H1 (cell line): ENCODE results near the gene TRIM7. TPM values are rescaled to one million over a fixed set of nuclear protein-coding genes. Genes with fewer than 3 reads are reported as not detected.

Experiments used
- CTCF ChIA-PET: fragments of 300-600 bp; sonication (Branson Sonifier 250); formaldehyde crosslinking; loops from one replicate; lab custom pipeline; 2021; ENCODE audit not compliant: partially characterized antibody; lab: Charles Lee
- POLR2A ChIA-PET: fragments of 300-600 bp; sonication (Branson Sonifier 250); formaldehyde crosslinking; loops from one replicate; lab custom pipeline; 2021; ENCODE audit warnings: inconsistent platforms; ENCODE audit not compliant: partially characterized antibody; lab: Charles Lee
- DNase-seq, 2 experiments: peaks; one replicate each; pipeline versions ENCODE4 v3.0.0 to v3.0.0-alpha.2; 2010 to 2022; ENCODE audit warnings: low spot score in 2 of 2, low read depth in 1 of 2, mixed read lengths in 1 of 2
- FAIRE-seq: peaks from 2 replicates; lab custom pipeline; 2011; peaks lifted over from hg19 to GRCh38; lab: Jason Lieb, UNC
- H2AFZ ChIP-seq: 2 replicates; pipeline ENCODE4 v1.8.1; 2012; ENCODE audit warnings: low read length, inconsistent platforms
- H2AK5ac ChIP-seq: 2 replicates; pipeline ENCODE4 v1.6.1; 2013; ENCODE audit warnings: low read depth, low read length
- H2BK120ac ChIP-seq: replicated peaks from 2 replicates; pipeline ENCODE3; 2013; ENCODE audit warnings: low read depth, low read length, inconsistent platforms
- H2BK12ac ChIP-seq: 2 replicates; pipeline ENCODE4 v1.6.1; 2013; ENCODE audit warnings: low read depth, low read length
- H2BK15ac ChIP-seq: 2 replicates; pipeline ENCODE4 v1.6.1; 2013; ENCODE audit warnings: low read length
- H2BK20ac ChIP-seq: 2 replicates; pipeline ENCODE4 v1.6.1; 2013; ENCODE audit warnings: low read length
- H2BK5ac ChIP-seq: 2 replicates; pipeline ENCODE4 v1.6.1; 2013; ENCODE audit warnings: low read depth, low read length
- H3K14ac ChIP-seq: 2 replicates; pipeline ENCODE4 v1.6.1; 2013; ENCODE audit warnings: inconsistent platforms; ENCODE audit not compliant: insufficient read length
- H3K18ac ChIP-seq: 2 replicates; pipeline ENCODE4 v1.6.1; 2013; ENCODE audit warnings: low read length; ENCODE audit errors: extremely low read depth
- H3K23ac ChIP-seq: 2 replicates; pipeline ENCODE4 v1.6.1; 2013; ENCODE audit warnings: inconsistent platforms; ENCODE audit not compliant: insufficient read length
- H3K23me2 ChIP-seq: 2 replicates; pipeline ENCODE4 v1.6.1; 2013; ENCODE audit warnings: low read depth, low read length
- H3K27ac ChIP-seq: 2 replicates; pipeline ENCODE4 v1.6.1; 2011; ENCODE audit warnings: low read depth, low read length, inconsistent platforms
- H3K27me3 ChIP-seq, 4 experiments: replicated peaks in 1 of 4; 1 replicate in 1 of 4; 2 replicates in 3 of 4; pipeline versions ENCODE4 v1.6.1 to v1.8.1; 2011 to 2013; ENCODE audit warnings: low read length in 3 of 4, mild to moderate bottlenecking in 3 of 4, inconsistent platforms in 2 of 4, mixed read lengths in 2 of 4, moderate library complexity in 1 of 4; ENCODE audit not compliant: control insufficient read depth in 3 of 4, insufficient read depth in 3 of 4; ENCODE audit errors: extremely low read depth in 1 of 4
- H3K36me3 ChIP-seq, 4 experiments: 2 replicates each; pipeline versions ENCODE4 v1.6.1 to v1.8.1; 2011 to 2013; ENCODE audit warnings: mild to moderate bottlenecking in 4 of 4, low read length in 3 of 4, moderate library complexity in 2 of 4, control low read depth in 1 of 4, inconsistent platforms in 1 of 4; ENCODE audit not compliant: insufficient read depth in 4 of 4, control insufficient read depth in 2 of 4
- H3K4ac ChIP-seq: replicated peaks from 2 replicates; pipeline ENCODE3; 2013; ENCODE audit warnings: low read length, low read depth, mixed read lengths, inconsistent platforms; ENCODE audit not compliant: insufficient read length
- H3K4me1 ChIP-seq, 4 experiments: replicated peaks in 1 of 4; 1 replicate in 1 of 4; 2 replicates in 3 of 4; pipeline versions ENCODE4 v1.6.1 to v1.8.1; 2011 to 2013; ENCODE audit warnings: low read length in 3 of 4, inconsistent platforms in 2 of 4, mixed read lengths in 1 of 4; ENCODE audit not compliant: insufficient read depth in 4 of 4, control insufficient read depth in 3 of 4
- H3K4me2 ChIP-seq, 2 experiments: 2 replicates each; pipeline versions ENCODE4 v1.6.1 to v1.8.1; 2011 to 2013; ENCODE audit warnings: low read depth in 2 of 2, low read length in 2 of 2, control low read depth in 1 of 2, inconsistent platforms in 1 of 2, mild to moderate bottlenecking in 1 of 2; ENCODE audit not compliant: insufficient read depth in 1 of 2
- H3K4me3 ChIP-seq, 4 experiments: fragments of 200-600, 300-600 bp in 1 of 4; sonication (generic), shearing (Covaris generic), sonication (Bioruptor Twin) in 1 of 4; 2 replicates each; pipeline versions ENCODE4 v1.5.1 to v1.8.1; 2011 to 2016; ENCODE audit warnings: low read length in 4 of 4, low read depth in 3 of 4, control low read depth in 2 of 4, inconsistent platforms in 2 of 4, mild to moderate bottlenecking in 2 of 4, mixed read lengths in 1 of 4, moderate library complexity in 1 of 4; ENCODE audit not compliant: insufficient read depth in 2 of 4; ENCODE audit errors: extremely low read depth in 1 of 4
- H3K56ac ChIP-seq: replicated peaks from 2 replicates; pipeline ENCODE3; 2013; ENCODE audit warnings: low read depth, mild to moderate bottlenecking, mixed read lengths, low read length, inconsistent platforms; ENCODE audit not compliant: insufficient read length
- H3K79me1 ChIP-seq: 2 replicates; pipeline ENCODE4 v1.6.1; 2013; ENCODE audit warnings: low read depth, low read length, control low read depth
- H3K79me2 ChIP-seq, 2 experiments: 2 replicates each; pipeline versions ENCODE4 v1.6.1 to v1.8.1; 2012 to 2013; ENCODE audit warnings: low read length in 2 of 2, mild to moderate bottlenecking in 2 of 2, inconsistent platforms in 1 of 2; ENCODE audit not compliant: insufficient read depth in 2 of 2, control insufficient read depth in 1 of 2
- H3K9ac ChIP-seq, 4 experiments: replicated peaks in 1 of 4; 1 replicate in 1 of 4; 2 replicates in 3 of 4; pipeline versions ENCODE4 v1.6.1 to v1.8.1; 2011 to 2013; ENCODE audit warnings: low read depth in 3 of 4, low read length in 3 of 4, control low read depth in 2 of 4, mild to moderate bottlenecking in 2 of 4, moderate library complexity in 2 of 4, inconsistent platforms in 1 of 4; ENCODE audit errors: extremely low read depth in 1 of 4
- H3K9me3 ChIP-seq, 2 experiments: 2 replicates each; pipeline versions ENCODE4 v1.6.1 to v1.8.1; 2012 to 2013; ENCODE audit warnings: mild to moderate bottlenecking in 2 of 2, moderate library complexity in 2 of 2, control low read depth in 1 of 2, inconsistent platforms in 1 of 2, low read depth in 1 of 2, low read length in 1 of 2, mixed read lengths in 1 of 2; ENCODE audit not compliant: insufficient read depth in 2 of 2
- H4K20me1 ChIP-seq, 2 experiments: replicated peaks in 1 of 2; 2 replicates each; pipeline versions ENCODE3 to v1.8.1; 2011 to 2013; ENCODE audit warnings: inconsistent platforms in 2 of 2, low read length in 2 of 2, mild to moderate bottlenecking in 1 of 2; ENCODE audit not compliant: insufficient read depth in 2 of 2, control insufficient read depth in 1 of 2
- H4K5ac ChIP-seq: 2 replicates; pipeline ENCODE4 v1.6.1; 2013; ENCODE audit warnings: low read length, low read depth, mixed read lengths, inconsistent platforms; ENCODE audit not compliant: insufficient read length
- H4K8ac ChIP-seq: 2 replicates; pipeline ENCODE4 v1.8.0; 2013; ENCODE audit warnings: mild to moderate bottlenecking, moderate library complexity, low read length, inconsistent platforms; ENCODE audit not compliant: insufficient read depth; ENCODE audit errors: extremely low read depth
- H4K91ac ChIP-seq: replicated peaks from 2 replicates; pipeline ENCODE3; 2013; ENCODE audit warnings: low read length, mixed read lengths, inconsistent platforms; ENCODE audit not compliant: insufficient read length
- BCL11A ChIP-seq, 2 experiments: IDR thresholded peaks; one replicate each; pipeline ENCODE4 v1.6.1; 2011; ENCODE audit warnings: low read depth in 2 of 2, low read length in 2 of 2, mild to moderate bottlenecking in 2 of 2
- CEBPB ChIP-seq: IDR thresholded peaks from 2 replicates; pipeline ENCODE4 v1.6.1; 2012; ENCODE audit warnings: low read depth, low read length
- SP4 ChIP-seq: IDR thresholded peaks from 2 replicates; pipeline ENCODE4 v1.6.1; 2012; ENCODE audit warnings: low read length, inconsistent platforms
- WGBS, 2 experiments: shearing (Covaris generic) in 1 of 2; methylation state at CpG; one replicate each; pipeline versions ENCODE4 v1.1.6 to v1.1.7; 2013 to 2015; ENCODE audit warnings: low lambda C conversion rate in 2 of 2, mixed read lengths in 2 of 2, inconsistent platforms in 1 of 2, low coverage in 1 of 2, missing lambda C conversion rate in 1 of 2; ENCODE audit not compliant: insufficient replicate concordance in 2 of 2, insufficient coverage in 1 of 2, insufficient read length in 1 of 2; ENCODE audit errors: extremely low coverage in 1 of 2, missing lambda C conversion rate in 1 of 2; 5-methylcytosine and 5-hydroxymethylcytosine counted together
- microRNA-seq, 2 experiments: library from miRNA; unstranded; fragments of <30 nt; microRNA quantifications; one replicate each; pipeline versions ENCODE4 to v1.2.0, GENCODE V29; 2016 to 2020; ENCODE audit warnings: borderline microRNAs expressed in 2 of 2, borderline number of aligned reads in 2 of 2, borderline replicate concordance in 1 of 2
- polyA plus RNA-seq, 7 experiments: library from polyadenylated mRNA; depleted of rRNA in 3 of 7; stranded (reverse) in 5 of 7; unstranded in 2 of 7; fragments of >200 nt in 5 of 7; fragments of 200-250 nt in 2 of 7; gene quantifications; 1 replicate in 5 of 7; 2 replicates in 1 of 7; 4 replicates in 1 of 7; pipeline versions ENCODE4 v1.2.1 to v1.2.3, GENCODE V29; 2011 to 2013; ENCODE audit warnings: missing spikeins in 2 of 7, mixed read lengths in 2 of 7
- small RNA-seq: library from polyadenylated mRNA; stranded (forward); fragments of <200 nt; extraction: miRNeasy Mini kit (QIAGEN cat#:217004); gene quantifications from one replicate; pipeline ENCODE3, GENCODE V24; 2013; ENCODE audit not compliant: insufficient read depth
- total RNA-seq: library from RNA; stranded (reverse); fragmentation: NEBNext Ultra II Directional; extraction: Animal tissue kit (Norgen Biotek cat#: 25700); gene quantifications from 2 replicates; pipeline ENCODE4 v1.2.1, GENCODE V29; 2021

The TRIM7 gene
- total and polyA plus RNA-seq, 2 of the 8 experiments (the other 6 are each of a cell fraction or from before 2014, with no cell fraction given) = 0.36 to 0.47 TPM

DNA sequence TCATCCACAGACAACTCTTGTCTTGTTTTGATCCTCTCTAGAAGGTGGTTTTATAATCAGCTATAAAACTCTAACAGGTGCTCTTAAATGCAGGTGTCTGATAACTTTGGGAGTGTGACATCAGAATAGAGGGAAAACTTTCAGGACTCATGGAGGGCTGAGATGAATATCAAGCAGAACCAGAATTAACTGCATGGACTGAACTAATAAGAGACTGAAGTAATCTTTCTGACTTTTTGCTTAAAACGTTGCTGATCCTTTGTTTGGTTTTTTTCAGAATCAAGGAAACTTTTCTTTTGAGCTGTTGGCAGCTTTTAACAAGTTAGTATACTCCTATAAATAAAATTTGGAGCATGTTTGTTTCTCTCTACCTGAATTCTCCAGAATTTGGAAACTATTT is 59.9 kb downstream of the TRIM7 start:
- no peak overlapping the region for H2BK15ac ChIP-seq
- WGBS, 2 experiments = 68% methylated on average over 1 of the region's 1 CpG; no CpG with 5 or more reads in 1 of the 2 experiments
- no peaks in the 10 kb centered on the region for H4K20me1 ChIP-seq
- no peak overlapping the region for H3K18ac ChIP-seq
- peaks cover 1 to 4% (median 3%) of the 10 kb centered on the region in 4 experiments; a peak in 6 of 7 replicates for H3K4me1 ChIP-seq
- peaks cover 4 to 5% of the 10 kb centered on the region in 2 experiments; a peak in 2 of 4 replicates for H3K9me3 ChIP-seq
- no peak overlapping the region for H3K9ac ChIP-seq
- no peak overlapping the region for H2AK5ac ChIP-seq
- no peak for DNase-seq
- H4K5ac ChIP-seq = no peak overlapping the region
- no peak overlapping the region for H2BK5ac ChIP-seq
- TF ChIP-seq SP4 = no peak
- no peak for TF ChIP-seq CEBPB
- no peak for TF ChIP-seq BCL11A (IDR thresholded peaks at IDR 0.05; ENCODE audit: low read depth in 2 of 2, low read length in 2 of 2)
- no peak overlapping the region for H4K8ac ChIP-seq
- H2BK12ac ChIP-seq = no peak overlapping the region
- no peak overlapping the region for H3K56ac ChIP-seq
- CTCF ChIA-PET = no interaction called here
- H3K36me3 ChIP-seq = no peaks in the 10 kb centered on the region
- H3K4me3 ChIP-seq = no peak overlapping the region
- no peaks in the 10 kb centered on the region for H3K27me3 ChIP-seq
- POLR2A ChIA-PET = no interaction called here
- no peak overlapping the region for H2AFZ ChIP-seq
- H4K91ac ChIP-seq = no peak overlapping the region
- H3K23me2 ChIP-seq = no peaks in the 10 kb centered on the region
- H3K79me1 ChIP-seq = no peaks in the 10 kb centered on the region
- H3K23ac ChIP-seq = no peak overlapping the region
- no peak overlapping the region for H2BK20ac ChIP-seq
- no peak overlapping the region for H3K14ac ChIP-seq
- no peaks in the 10 kb centered on the region for H3K79me2 ChIP-seq
- no peak overlapping the region for H3K27ac ChIP-seq
- no peak overlapping the region for H3K4me2 ChIP-seq
- no peak overlapping the region for H2BK120ac ChIP-seq
- FAIRE-seq = no peak
- H3K4ac ChIP-seq = no peak overlapping the region

Small RNA genes lying within 50 kb of the gene (microRNA-seq; reads per million reads assigned to microRNA genes)
- gene MIR4638 = 0 reads per million in 2 experiments

Small RNA genes lying within 50 kb of the gene (small RNA-seq; reads per million reads assigned to genes)
- not detected for gene MIR4638
- not detected for gene SNORD95
- gene SNORD96A = not detected

Other genes with a start within 250 kb of the TRIM7 start
- gene BTNL3, start 216.3 kb downstream of the TRIM7 start, total RNA-seq = not detected in 2 replicates
- not detected in 2 replicates for gene BTNL3, start 216.3 kb downstream of the TRIM7 start, polyA plus RNA-seq (2011; rRNA removed)
- gene BTNL9, start 164.9 kb downstream of the TRIM7 start, total RNA-seq = 0.65 and 0.89 TPM in 2 replicates
- 0.23 and 0.46 TPM in 2 replicates for gene BTNL9, start 164.9 kb downstream of the TRIM7 start, polyA plus RNA-seq (2011; rRNA removed)
- gene OR2V1, start 74.0 kb downstream of the TRIM7 start, total RNA-seq = not detected in 2 replicates
- gene OR2V1, start 74.0 kb downstream of the TRIM7 start, polyA plus RNA-seq (2011; rRNA removed) = not detected in 2 replicates
- gene OR2V2, start 57.6 kb downstream of the TRIM7 start, total RNA-seq = not detected in 2 replicates
- gene OR2V2, start 57.6 kb downstream of the TRIM7 start, polyA plus RNA-seq (2011; rRNA removed) = not detected in 2 replicates
- 21.2 and 21.6 TPM in 2 replicates for gene TRIM41, start 18.1 kb upstream of the TRIM7 start, total RNA-seq
- gene TRIM41, start 18.1 kb upstream of the TRIM7 start, polyA plus RNA-seq (2011; rRNA removed) = 12.9 and 18.0 TPM in 2 replicates
- gene RACK1, start 38.7 kb upstream of the TRIM7 start, total RNA-seq = 2,564 and 2,589 TPM in 2 replicates
- gene RACK1, start 38.7 kb upstream of the TRIM7 start, polyA plus RNA-seq (2011; rRNA removed) = 7,578 and 7,971 TPM in 2 replicates
- gene TRIM52, start 55.9 kb upstream of the TRIM7 start, total RNA-seq = 5.7 and 6.2 TPM in 2 replicates
- gene TRIM52, start 55.9 kb upstream of the TRIM7 start, polyA plus RNA-seq (2011; rRNA removed) = 2.3 and 4.2 TPM in 2 replicates
- gene OR4F3, start 162.1 kb upstream of the TRIM7 start, total RNA-seq = not detected in 2 replicates
- not detected in 2 replicates for gene OR4F3, start 162.1 kb upstream of the TRIM7 start, polyA plus RNA-seq (2011; rRNA removed)